GM21381 (cell line): ENCODE measurements around the gene PLAAT5.
"Not testable (repeated sequence)": the region's sequence is repeated elsewhere in the genome, so short reads cannot be mapped to it uniquely, and the experiment has no call there.

Source experiments
- ATAC-seq: cut with Tn5 transposase; IDR thresholded peaks from one replicate; pipeline ENCODE4 v1.9.1; 2021; ENCODE audit warnings: mild to moderate bottlenecking, moderate library complexity; ENCODE audit not compliant: unreplicated experiment

PLAAT5 gene

GRCh38 chr11:63490551-63491239 is at the start of gene PLAAT5:
PLAAT5 (minus strand) TSS chr11:63491167; CDS start chr11:63491034, 133 bp downstream.
- no peak for ATAC-seq

GRCh38 chr11:63537293-63538101 is 46.5 kb upstream of the PLAAT5 start:
- ATAC-seq = peak; percentile 14

DNA sequence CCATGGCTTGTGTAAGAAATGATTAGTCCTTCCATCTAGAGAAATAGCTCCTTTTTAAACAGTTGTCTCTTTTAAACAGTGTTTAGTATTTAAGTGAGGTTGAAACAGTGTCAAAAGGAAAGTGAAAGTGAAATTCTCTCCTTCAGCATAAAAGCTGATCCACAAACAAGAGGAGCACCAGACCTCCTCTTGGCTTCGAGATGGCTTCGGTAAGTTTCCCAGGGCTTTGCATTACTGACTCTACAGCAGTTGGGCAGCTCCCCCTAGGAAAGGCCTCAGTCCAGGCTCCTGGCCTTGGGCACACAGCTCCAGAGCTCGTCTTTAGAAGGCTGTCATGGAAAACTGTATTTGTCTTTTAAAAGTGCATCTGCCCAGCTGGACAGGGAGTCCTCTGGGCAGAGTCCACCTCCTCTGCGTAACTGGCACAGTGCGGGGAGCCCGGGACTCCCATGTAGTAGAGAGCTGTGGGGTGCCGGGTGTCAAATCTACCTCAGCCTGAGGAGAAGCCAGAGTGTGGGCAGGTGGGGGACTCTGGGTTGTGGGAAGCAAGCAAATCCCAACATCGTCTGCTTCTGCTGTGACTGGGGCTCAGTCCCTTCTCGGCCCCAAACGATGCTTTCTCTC is 45.8 kb upstream of the PLAAT5 start, which contains the start of gene PLAAT4:
Gene PLAAT4 (plus strand): TSS at position 140 of the 624 bp plus-strand sequence. CDS start 61 bp downstream, at position 201.
- peak; percentile 33 for ATAC-seq

- ATAC-seq = no peak
These were observed 44.8 kb upstream of the PLAAT5 start for GRCh38 chr11:63535734-63536133.

GRCh38 chr11:63534895-63535461 is 44.0 kb upstream of the PLAAT5 start:
- no peak for ATAC-seq

DNA sequence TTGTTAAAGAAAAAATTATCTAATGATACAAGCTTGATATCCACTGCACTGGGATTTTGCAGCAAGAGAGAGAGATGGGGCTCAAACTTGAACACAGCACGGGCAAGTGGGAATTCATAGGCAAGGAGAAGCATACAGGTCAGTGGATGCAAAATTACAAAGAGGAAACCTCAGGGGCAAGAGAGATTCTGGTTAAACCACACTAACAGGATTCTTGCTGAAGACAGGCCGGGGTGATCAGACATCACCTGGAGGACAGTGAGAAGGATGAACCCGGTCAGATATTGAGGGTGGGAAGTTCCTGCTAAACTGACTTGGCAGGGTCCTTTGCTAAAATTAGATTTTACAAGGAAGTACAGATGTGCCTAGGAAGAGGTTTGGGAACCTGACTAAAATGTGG is 43.1 kb upstream of the PLAAT5 start:
- ATAC-seq = no peak

DNA sequence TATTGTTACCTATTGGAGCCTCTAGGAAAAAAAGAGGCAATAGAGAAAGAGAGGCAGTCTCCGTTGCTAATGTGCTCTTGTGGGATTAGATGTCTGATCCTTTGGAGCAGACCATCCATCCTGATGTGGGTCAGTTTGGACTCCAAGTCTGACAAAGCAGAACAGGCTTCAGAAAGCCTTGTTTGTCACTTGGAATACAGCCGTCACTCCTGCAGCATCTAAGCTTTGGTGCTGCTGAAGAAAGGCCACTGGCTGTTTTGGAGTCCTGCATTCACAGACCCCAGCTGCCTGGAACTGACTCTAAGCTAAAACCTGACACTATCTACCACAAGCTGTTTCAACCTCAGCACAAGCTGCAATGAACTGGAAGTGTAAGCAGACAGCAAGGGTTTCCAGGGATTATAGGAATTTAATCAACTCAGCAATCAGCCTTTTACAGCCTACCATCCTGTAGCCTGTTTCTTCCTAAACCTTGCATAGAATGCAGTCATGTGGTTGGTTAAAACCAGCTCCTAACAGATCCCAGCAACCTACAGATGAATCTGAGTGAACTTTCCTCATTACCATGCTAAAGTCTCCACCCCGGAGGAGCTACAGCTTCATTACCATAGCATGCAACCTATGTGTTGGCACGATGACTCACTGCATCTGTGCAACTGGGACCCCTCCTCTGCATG is 42.0 kb upstream of the PLAAT5 start:
- ATAC-seq = no peak

DNA sequence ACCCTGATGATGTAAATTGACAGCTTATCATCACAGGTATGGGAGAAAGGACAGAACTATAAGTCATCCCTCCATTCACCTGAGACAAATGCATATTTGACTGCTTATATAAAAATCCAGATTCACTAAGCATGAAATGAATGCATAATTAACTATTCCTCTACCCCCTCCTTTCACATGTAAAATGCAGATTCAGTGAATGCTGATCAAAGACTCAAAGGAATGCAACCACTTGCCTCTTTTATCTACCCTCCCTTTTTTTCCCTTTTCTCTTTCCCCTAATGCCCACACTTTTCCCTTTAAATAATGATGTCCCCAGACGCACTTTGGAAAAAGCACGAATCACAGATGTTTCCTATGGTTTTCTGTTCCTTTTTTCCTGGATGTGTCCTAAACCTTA is 41.1 kb upstream of the PLAAT5 start:
- no peak for ATAC-seq

DNA sequence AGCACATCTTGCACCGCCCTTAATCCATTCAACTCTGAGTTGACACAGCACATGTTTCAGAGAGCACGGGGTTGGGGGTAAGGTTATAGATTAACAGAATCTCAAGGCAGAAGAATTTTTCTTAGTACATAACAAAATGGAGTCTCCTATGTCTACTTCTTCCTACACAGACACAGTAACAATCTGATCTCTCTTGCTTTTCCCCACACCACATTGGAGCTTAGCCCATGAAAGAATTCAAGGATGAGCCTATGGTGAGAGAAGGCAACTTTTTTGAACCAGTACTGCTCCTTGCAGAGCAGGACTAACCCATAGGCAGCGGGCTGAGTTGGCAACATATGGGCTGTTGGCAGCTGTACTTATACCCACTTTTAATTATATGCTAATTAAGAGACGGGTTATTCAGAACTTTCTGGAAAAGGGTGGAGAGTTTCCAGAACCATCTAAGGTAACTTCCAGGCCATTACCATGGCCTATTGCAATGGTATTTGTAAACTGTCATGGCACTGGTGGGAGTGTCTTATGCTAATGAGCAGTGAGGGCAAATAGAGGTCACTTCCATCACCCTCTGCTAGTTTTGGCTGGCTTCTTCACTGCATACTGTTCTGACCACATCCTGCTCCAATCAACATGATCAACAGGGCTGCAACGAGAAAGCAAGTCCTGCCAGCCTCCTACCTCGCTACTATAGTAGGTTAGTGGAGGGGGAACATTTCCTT is 40.3 kb upstream of the PLAAT5 start:
- ATAC-seq = peak; percentile 84

DNA sequence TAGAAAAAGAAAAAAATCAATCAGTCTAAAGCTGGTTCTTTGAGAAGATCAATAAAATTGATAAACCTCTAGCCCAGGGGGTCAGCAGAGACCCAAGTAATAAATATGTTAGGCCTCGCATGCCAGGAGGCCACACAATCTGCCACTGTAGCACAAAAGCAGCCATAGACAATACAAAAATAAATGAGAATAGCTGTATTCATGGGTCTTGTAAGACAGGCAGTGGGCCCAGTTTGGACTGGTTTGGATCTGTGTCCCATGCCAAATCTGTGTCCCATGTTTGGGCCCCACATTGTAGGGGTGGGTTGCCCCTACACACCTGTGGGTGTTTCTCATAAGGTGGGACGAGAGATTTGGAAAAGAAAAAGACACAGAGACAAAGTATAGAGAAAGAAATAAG is 39.1 kb upstream of the PLAAT5 start:
- no peak for ATAC-seq

DNA sequence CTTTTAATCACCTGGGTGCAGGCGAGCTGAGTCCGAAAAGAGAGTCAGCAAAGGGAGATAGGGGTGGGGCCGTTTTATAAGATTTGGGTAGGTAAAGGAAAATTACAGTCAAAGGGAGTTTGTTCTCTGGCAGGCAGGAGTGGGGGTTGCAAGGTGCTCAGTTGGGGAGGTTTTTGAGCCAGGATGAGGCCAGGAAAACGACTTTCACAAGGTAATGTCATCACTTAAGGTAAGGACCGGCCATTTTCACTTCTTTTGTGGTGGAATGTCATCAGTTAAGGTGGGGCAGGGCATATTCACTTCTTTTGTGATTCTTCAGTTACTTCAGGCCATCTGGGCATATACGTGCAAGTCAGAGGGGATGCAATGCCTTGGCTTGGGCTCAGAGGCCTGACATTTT is 38.4 kb upstream of the PLAAT5 start:
- ATAC-seq = not testable (repeated sequence)

DNA sequence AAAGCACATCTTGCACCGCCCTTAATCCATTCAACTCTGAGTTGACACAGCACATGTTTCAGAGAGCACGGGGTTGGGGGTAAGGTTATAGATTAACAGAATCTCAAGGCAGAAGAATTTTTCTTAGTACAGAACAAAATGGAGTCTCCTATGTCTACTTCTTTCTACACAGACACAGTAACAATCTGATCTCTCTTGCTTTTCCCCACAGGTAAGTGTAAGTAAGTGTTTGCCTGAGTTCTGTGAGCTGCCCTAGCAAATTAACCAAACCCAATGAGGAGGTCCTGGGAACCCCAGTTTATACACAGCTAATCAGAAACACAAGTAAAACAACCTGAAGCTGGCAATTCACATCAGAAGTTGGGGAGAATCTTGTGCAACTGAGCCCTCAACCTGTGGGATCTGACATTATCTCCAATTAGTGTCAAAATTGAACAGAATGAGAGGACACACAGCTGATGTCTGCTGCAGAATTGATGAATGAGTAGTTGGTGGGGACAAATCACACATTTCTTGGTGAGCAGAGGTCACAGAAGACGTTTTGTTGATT is 37.8 kb upstream of the PLAAT5 start:
- not testable (repeated sequence) for ATAC-seq

- not testable (repeated sequence) for ATAC-seq
These were observed 37.2 kb upstream of the PLAAT5 start for GRCh38 chr11:63528156-63528555.

- no peak for ATAC-seq
These were observed 36.7 kb upstream of the PLAAT5 start for GRCh38 chr11:63527667-63528066.

GRCh38 chr11:63523151-63523550 is 32.2 kb upstream of the PLAAT5 start:
- ATAC-seq = no peak

DNA sequence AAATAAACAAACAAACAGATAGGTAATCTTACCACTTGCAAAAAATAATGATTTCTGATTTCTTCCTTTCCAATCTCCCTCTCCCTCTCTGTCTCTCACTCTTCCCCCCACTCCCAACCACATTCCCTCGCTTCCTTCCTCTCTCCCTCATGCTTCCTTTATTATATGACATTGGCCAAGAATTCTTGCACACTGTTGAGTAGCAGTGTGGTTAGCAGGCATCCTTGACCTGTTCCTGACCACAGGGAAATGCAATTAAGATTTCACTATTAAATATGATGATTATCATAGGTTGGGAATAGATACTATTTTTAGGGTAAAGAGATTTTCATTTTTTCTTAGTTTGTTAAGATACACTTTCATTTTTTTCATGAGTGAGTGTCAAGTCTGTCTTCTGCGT is 30.9 kb upstream of the PLAAT5 start:
- ATAC-seq = no peak

DNA sequence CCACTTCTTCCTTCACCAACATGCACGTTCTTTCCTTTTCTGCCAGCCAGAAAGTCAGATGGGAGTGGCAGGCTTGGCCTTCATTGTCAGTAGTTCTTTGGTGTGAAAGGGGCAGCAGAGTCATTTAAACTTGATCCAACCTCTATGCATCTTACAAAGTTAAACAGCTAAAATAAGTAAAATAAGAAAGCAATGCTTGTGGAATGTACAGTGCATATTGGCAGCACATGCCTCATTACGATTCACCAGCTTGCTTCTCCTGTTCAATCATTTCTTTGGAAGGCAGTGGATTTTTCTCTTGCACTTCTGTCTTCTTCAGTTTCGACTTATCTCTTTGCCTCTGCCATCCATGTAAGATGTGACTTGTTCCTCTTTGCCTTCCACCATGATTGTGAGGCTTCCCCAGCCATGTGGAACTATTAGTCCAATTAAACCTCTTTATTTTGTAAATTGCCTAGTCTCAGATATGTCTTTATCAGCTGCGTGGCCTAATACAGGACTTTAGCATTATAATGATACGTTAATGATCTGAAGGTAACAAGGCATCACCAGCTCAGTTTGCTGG is 29.7 kb upstream of the PLAAT5 start:
- no peak for ATAC-seq

- ATAC-seq = no peak
These were observed 27.6 kb upstream of the PLAAT5 start for GRCh38 chr11:63518548-63518947.

- no peak for ATAC-seq
These were observed 26.2 kb upstream of the PLAAT5 start for GRCh38 chr11:63517156-63517555.

GRCh38 chr11:63516109-63516508 is 25.1 kb upstream of the PLAAT5 start:
- ATAC-seq = no peak
